Osteocyte (in vitro differentiated cells): Measurements from ENCODE around the gene CAMKMT. TPM values are rescaled to one million over a fixed set of nuclear protein-coding genes. Genes with fewer than 3 reads are reported as not detected.
"Not testable (repeated sequence)": the region's sequence is repeated elsewhere in the genome, so short reads cannot be mapped to it uniquely, and the experiment has no call there.

Source experiments
- DNase-seq: peaks from one replicate; pipeline ENCODE4 v3.0.0; 2021; ENCODE audit warnings: mixed read lengths; ENCODE audit not compliant: unreplicated experiment; ENCODE audit errors: extremely low spot score
- H3K27ac Mint-ChIP-seq: one replicate; pipeline ENCODE4 v1.8.0; 2021; ENCODE audit warnings: mild to moderate bottlenecking, mixed read lengths; ENCODE audit not compliant: unreplicated experiment
- H3K27me3 Mint-ChIP-seq: one replicate; pipeline ENCODE4 v1.8.0; 2021; ENCODE audit warnings: mixed read lengths; ENCODE audit not compliant: unreplicated experiment
- H3K36me3 Mint-ChIP-seq: one replicate; pipeline ENCODE4 v1.8.0; 2021; ENCODE audit warnings: mixed read lengths; ENCODE audit not compliant: unreplicated experiment
- H3K4me1 Mint-ChIP-seq: one replicate; pipeline ENCODE4 v1.8.0; 2021; ENCODE audit warnings: mixed read lengths; ENCODE audit not compliant: unreplicated experiment
- H3K4me3 Mint-ChIP-seq: one replicate; pipeline ENCODE4 v1.8.0; 2021; ENCODE audit warnings: mild to moderate bottlenecking, moderate library complexity, mixed read lengths; ENCODE audit not compliant: unreplicated experiment
- H3K9me3 Mint-ChIP-seq: one replicate; pipeline ENCODE4 v1.8.0; 2021; ENCODE audit warnings: mixed read lengths; ENCODE audit not compliant: unreplicated experiment
- CTCF ChIP-seq: fragments of 200-600 bp; sonication (generic); IDR thresholded peaks from 2 replicates; pipeline ENCODE4 v1.5.0; 2021; ENCODE audit warnings: antibody characterized with exemption, mild to moderate bottlenecking, moderate library complexity
- total RNA-seq: library from RNA; stranded (reverse); gene quantifications from 2 replicates; pipeline ENCODE4 v1.2.1, GENCODE V29; 2021

Gene CAMKMT
- total RNA-seq, 1 donor from 2014 or later = 10.9 TPM

- Mint-ChIP-seq H3K4me3 (no peak overlapping the region), H3K27ac (no peak overlapping the region), H3K4me1 (no peaks in the 10 kb centered on the region), H3K36me3 (no peaks in the 10 kb centered on the region), H3K27me3 (no peaks in the 10 kb centered on the region), H3K9me3 (no peaks in the 10 kb centered on the region)
- no peak for DNase-seq
- no peak for TF ChIP-seq CTCF
Observed at GRCh38 chr2:44494006-44494405, 132.3 kb downstream of the CAMKMT start.

- H3K4me1 Mint-ChIP-seq = no peaks in the 10 kb centered on the region
- H3K27ac Mint-ChIP-seq = no peak overlapping the region
Observed at GRCh38 chr2:44495035-44495434, 133.3 kb downstream of the CAMKMT start.

GRCh38 chr2:44495544-44495943 is 133.8 kb downstream of the CAMKMT start:
- Mint-ChIP-seq H3K9me3 (no peaks in the 10 kb centered on the region), H3K36me3 (no peaks in the 10 kb centered on the region), H3K27me3 (no peaks in the 10 kb centered on the region), H3K4me1 (no peaks in the 10 kb centered on the region), H3K4me3 (no peak overlapping the region), H3K27ac (no peak overlapping the region)
- DNase-seq = no peak
- no peak for TF ChIP-seq CTCF

More at GRCh38 chr2:44495035-44495434, 133.3 kb downstream of the CAMKMT start:
- Mint-ChIP-seq H3K9me3 (no peaks in the 10 kb centered on the region), H3K4me3 (no peak overlapping the region), H3K36me3 (no peaks in the 10 kb centered on the region), H3K27me3 (no peaks in the 10 kb centered on the region)
- DNase-seq = no peak
- no peak for TF ChIP-seq CTCF

- Mint-ChIP-seq H3K36me3 (no peaks in the 10 kb centered on the region), H3K9me3 (no peaks in the 10 kb centered on the region), H3K27ac (no peak overlapping the region), H3K27me3 (no peaks in the 10 kb centered on the region), H3K4me1 (no peaks in the 10 kb centered on the region), H3K4me3 (no peak overlapping the region)
- no peak for TF ChIP-seq CTCF
- DNase-seq = no peak
Observed at GRCh38 chr2:44496130-44496529, 134.4 kb downstream of the CAMKMT start.

GRCh38 chr2:44498551-44498950 is 136.8 kb downstream of the CAMKMT start:
- H3K4me1 Mint-ChIP-seq = no peaks in the 10 kb centered on the region
- no peak overlapping the region for H3K4me3 Mint-ChIP-seq
- no peaks in the 10 kb centered on the region for H3K27me3 Mint-ChIP-seq
- no peak for DNase-seq
- TF ChIP-seq CTCF = no peak
- H3K27ac Mint-ChIP-seq = no peak overlapping the region
- no peaks in the 10 kb centered on the region for H3K36me3 Mint-ChIP-seq
- no peaks in the 10 kb centered on the region for H3K9me3 Mint-ChIP-seq

- H3K4me3 Mint-ChIP-seq, H3K27me3 Mint-ChIP-seq, H3K27ac Mint-ChIP-seq, H3K9me3 Mint-ChIP-seq, DNase-seq, H3K36me3 Mint-ChIP-seq, H3K4me1 Mint-ChIP-seq: not testable (repeated sequence)
Observed at GRCh38 chr2:44505664-44506063, 143.9 kb downstream of the CAMKMT start.
